IgD-negative memory B cell (primary cell): ENCODE results near the gene ITPRIP. TPM values are rescaled to one million over a fixed set of nuclear protein-coding genes. Genes with fewer than 3 reads are reported as not detected.

Experiments used
- H3K27ac Mint-ChIP-seq, 3 donors: one replicate each; pipeline ENCODE4 v1.8.0; 2020 to 2022; ENCODE audit warnings: mild to moderate bottlenecking in 3 of 3, mixed read lengths in 3 of 3, moderate library complexity in 1 of 3
- H3K27me3 Mint-ChIP-seq: one replicate; pipeline ENCODE4 v1.8.0; 2021; ENCODE audit warnings: mixed read lengths
- H3K36me3 Mint-ChIP-seq: one replicate; pipeline ENCODE4 v1.8.0; 2020; ENCODE audit warnings: mild to moderate bottlenecking, mixed read lengths
- H3K4me1 Mint-ChIP-seq, 3 donors: one replicate each; pipeline ENCODE4 v1.8.0; 2020 to 2022; ENCODE audit warnings: mixed read lengths in 3 of 3, mild to moderate bottlenecking in 1 of 3
- H3K4me3 Mint-ChIP-seq, 4 donors: one replicate each; pipeline ENCODE4 v1.8.0; 2020 to 2022; ENCODE audit warnings: mild to moderate bottlenecking in 4 of 4, mixed read lengths in 4 of 4, moderate library complexity in 3 of 4
- H3K9me3 Mint-ChIP-seq, 3 donors: one replicate each; pipeline ENCODE4 v1.8.0; 2020 to 2021; ENCODE audit warnings: mixed read lengths in 3 of 3, mild to moderate bottlenecking in 1 of 3
- polyA plus RNA-seq: library from polyadenylated mRNA; unstranded; fragments of 300-500 nt; fragmentation: Illumina TruSeq; gene quantifications from one replicate; pipeline ENCODE4 v1.2.3, GENCODE V29; 2021

Gene ITPRIP
- polyA plus RNA-seq, 1 donor from 2014 or later: 22.8 TPM

- H3K27ac Mint-ChIP-seq: no peak overlapping the region
- peaks cover 20% of the 10 kb centered on the region for H3K27me3 Mint-ChIP-seq
- no peaks in the 10 kb centered on the region for H3K9me3 Mint-ChIP-seq
- H3K4me3 Mint-ChIP-seq: no peak overlapping the region
- H3K36me3 Mint-ChIP-seq: peaks cover 3% of the 10 kb centered on the region
- H3K4me1 Mint-ChIP-seq: no peaks in the 10 kb centered on the region
Observed at GRCh38 chr10:104299031-104299904, 39.0 kb downstream of the ITPRIP start.

GRCh38 chr10:104297697-104298660, 40.3 kb downstream of the ITPRIP start:
- Mint-ChIP-seq H3K9me3 (no peaks in the 10 kb centered on the region), H3K36me3 (peaks cover 3% of the 10 kb centered on the region), H3K27me3 (peaks cover 20% of the 10 kb centered on the region), H3K27ac (no peak overlapping the region), H3K4me1 (no peaks in the 10 kb centered on the region), H3K4me3 (no peak overlapping the region)

GRCh38 chr10:104296687-104297436, 41.4 kb downstream of the ITPRIP start:
- Mint-ChIP-seq H3K27ac (no peak overlapping the region), H3K27me3 (peaks cover 18% of the 10 kb centered on the region), H3K36me3 (peaks cover 3% of the 10 kb centered on the region), H3K4me1 (peaks cover 0 to 3% (median 0%) of the 10 kb centered on the region in 3 donors), H3K4me3 (no peak overlapping the region), H3K9me3 (no peaks in the 10 kb centered on the region)

GRCh38 chr10:104293781-104294321, 44.4 kb downstream of the ITPRIP start:
- Mint-ChIP-seq H3K27ac (no peak overlapping the region), H3K9me3 (no peaks in the 10 kb centered on the region), H3K36me3 (peaks cover 1% of the 10 kb centered on the region), H3K27me3 (peaks cover 11% of the 10 kb centered on the region), H3K4me3 (no peak overlapping the region), H3K4me1 (peaks cover 3 to 8% (median 7%) of the 10 kb centered on the region in 3 donors)

GRCh38 chr10:104293011-104293410, 45.3 kb downstream of the ITPRIP start:
- no peak overlapping the region for H3K27ac Mint-ChIP-seq
- peaks cover 1% of the 10 kb centered on the region for H3K36me3 Mint-ChIP-seq
- H3K9me3 Mint-ChIP-seq: no peaks in the 10 kb centered on the region
- H3K4me1 Mint-ChIP-seq: peaks cover 3 to 8% (median 7%) of the 10 kb centered on the region in 3 donors
- no peak overlapping the region for H3K4me3 Mint-ChIP-seq
- peaks cover 12% of the 10 kb centered on the region for H3K27me3 Mint-ChIP-seq

- H3K4me1 Mint-ChIP-seq: peaks cover 3 to 8% (median 7%) of the 10 kb centered on the region in 3 donors
- H3K36me3 Mint-ChIP-seq: no peaks in the 10 kb centered on the region
- H3K27me3 Mint-ChIP-seq: peaks cover 14% of the 10 kb centered on the region
- H3K4me3 Mint-ChIP-seq: peak overlapping the region in 1 of 4 donors; percentile 63
- H3K27ac Mint-ChIP-seq: peak overlapping the region in 1 of 3 donors; percentile 32
- H3K9me3 Mint-ChIP-seq: no peaks in the 10 kb centered on the region
Observed at GRCh38 chr10:104291439-104291951, 46.8 kb downstream of the ITPRIP start.

- Mint-ChIP-seq H3K27me3 (peaks cover 18% of the 10 kb centered on the region), H3K9me3 (no peaks in the 10 kb centered on the region), H3K4me3 (no peak overlapping the region), H3K4me1 (peaks cover 3 to 8% (median 7%) of the 10 kb centered on the region in 3 donors), H3K27ac (no peak overlapping the region), H3K36me3 (no peaks in the 10 kb centered on the region)
Observed at GRCh38 chr10:104288355-104288754, 49.9 kb downstream of the ITPRIP start.

GRCh38 chr10:104286939-104287338, 51.3 kb downstream of the ITPRIP start:
- peaks cover 3 to 7% (median 5%) of the 10 kb centered on the region in 3 donors for H3K4me1 Mint-ChIP-seq
- no peak overlapping the region for H3K4me3 Mint-ChIP-seq
- no peaks in the 10 kb centered on the region for H3K9me3 Mint-ChIP-seq
- H3K36me3 Mint-ChIP-seq: no peaks in the 10 kb centered on the region
- H3K27me3 Mint-ChIP-seq: peaks cover 18% of the 10 kb centered on the region
- H3K27ac Mint-ChIP-seq: no peak overlapping the region

- Mint-ChIP-seq H3K4me3 (no peak overlapping the region), H3K27ac (no peak overlapping the region), H3K27me3 (peaks cover 16% of the 10 kb centered on the region)
Observed at GRCh38 chr10:104284846-104285245, 53.4 kb downstream of the ITPRIP start.

GRCh38 chr10:104281694-104282093, 56.6 kb downstream of the ITPRIP start:
- Mint-ChIP-seq H3K27ac (no peak overlapping the region), H3K27me3 (peaks cover 6% of the 10 kb centered on the region), H3K9me3 (no peaks in the 10 kb centered on the region), H3K36me3 (no peaks in the 10 kb centered on the region), H3K4me3 (no peak overlapping the region), H3K4me1 (no peaks in the 10 kb centered on the region)

More at GRCh38 chr10:104284846-104285245, 53.4 kb downstream of the ITPRIP start:
- Mint-ChIP-seq H3K4me1 (no peaks in the 10 kb centered on the region), H3K36me3 (no peaks in the 10 kb centered on the region), H3K9me3 (no peaks in the 10 kb centered on the region)

GRCh38 chr10:104279550-104280259, 58.6 kb downstream of the ITPRIP start:
- Mint-ChIP-seq H3K9me3 (no peaks in the 10 kb centered on the region), H3K27me3 (peaks cover 11% of the 10 kb centered on the region), H3K4me1 (no peaks in the 10 kb centered on the region), H3K4me3 (no peak overlapping the region), H3K36me3 (no peaks in the 10 kb centered on the region), H3K27ac (peak overlapping the region in 1 of 3 donors; percentile 39)

- Mint-ChIP-seq H3K27me3 (peaks cover 15% of the 10 kb centered on the region), H3K27ac (no peak overlapping the region), H3K4me3 (no peak overlapping the region), H3K36me3 (no peaks in the 10 kb centered on the region), H3K9me3 (no peaks in the 10 kb centered on the region), H3K4me1 (peaks cover 0 to 1% (median 0%) of the 10 kb centered on the region in 3 donors)
Observed at GRCh38 chr10:104277785-104278184, 60.5 kb downstream of the ITPRIP start.

GRCh38 chr10:104276192-104276591, 62.1 kb downstream of the ITPRIP start:
- peaks cover 0 to 1% (median 0%) of the 10 kb centered on the region in 3 donors for H3K4me1 Mint-ChIP-seq
- no peaks in the 10 kb centered on the region for H3K36me3 Mint-ChIP-seq
- peaks cover 15% of the 10 kb centered on the region for H3K27me3 Mint-ChIP-seq
- H3K4me3 Mint-ChIP-seq: no peak overlapping the region
- H3K27ac Mint-ChIP-seq: no peak overlapping the region
- no peaks in the 10 kb centered on the region for H3K9me3 Mint-ChIP-seq
